Stomach (tissue), 4 donors: ENCODE data around the gene ATG13.

ENCODE experiments used
- CTCF ChIP-seq, 7 experiments: fragments of 450-650 bp in 4 of 7; fragments of 200-600 bp in 3 of 7; sonication (generic) in 3 of 7; IDR thresholded peaks; one replicate each; pipeline ENCODE4 v1.5.1; 2016 to 2019; ENCODE audit warnings: antibody characterized with exemption in 7 of 7, control low read depth in 2 of 7, mild to moderate bottlenecking in 1 of 7
- EP300 ChIP-seq: sonication (generic); formaldehyde crosslinking; IDR thresholded peaks from one replicate; pipeline ENCODE4 v1.6.1; 2017; ENCODE audit warnings: antibody characterized with exemption
- POLR2A ChIP-seq, 4 donors: fragments of 450-650 bp; IDR thresholded peaks; one replicate each; pipeline ENCODE4 v1.6.1; 2016; ENCODE audit warnings: antibody characterized with exemption in 4 of 4, control low read depth in 2 of 4, mild to moderate bottlenecking in 1 of 4, moderate library complexity in 1 of 4
- POLR2AphosphoS5 ChIP-seq, 3 donors: sonication (generic); formaldehyde crosslinking; IDR thresholded peaks; one replicate each; pipeline ENCODE4 v1.6.1; 2016; ENCODE audit warnings: antibody characterized with exemption in 3 of 3

GRCh38 chr11:46668480-46669085, 51.2 kb downstream of the ATG13 start:
- TF ChIP-seq POLR2A (IDR thresholded peaks at IDR 0.05) (no peak), CTCF (IDR thresholded peaks at IDR 0.05) (no peak), EP300 (no peak), POLR2AphosphoS5 (IDR thresholded peaks at IDR 0.05) (no peak)
